AG04450 (cell line): ENCODE measurements around the gene COL5A3. TPM values are rescaled to one million over a fixed set of nuclear protein-coding genes. Genes with fewer than 3 reads are reported as not detected.

ENCODE experiments used
- CTCF ChIA-PET: fragments of 300-600, 350-600 bp; formaldehyde crosslinking; extraction: SDS; loops from one replicate; lab custom pipeline; 2022; ENCODE audit warnings: antibody characterized with exemption, inconsistent platforms; lab: Charles Lee
- POLR2A ChIA-PET: fragments of 350-600 bp; formaldehyde crosslinking; extraction: SDS; loops from one replicate; lab custom pipeline; 2021; ENCODE audit warnings: antibody characterized with exemption, inconsistent platforms; lab: Yijun Ruan, JAX
- DNase-seq: peaks from one replicate; pipeline ENCODE4 v3.0.0-alpha.2; 2011; ENCODE audit warnings: low read depth, low spot score
- H3K27ac ChIP-seq: one replicate; pipeline ENCODE4 v1.5.1; 2012; ENCODE audit warnings: low read depth, low read length, control low read depth
- H3K27me3 ChIP-seq: one replicate; pipeline ENCODE4 v1.6.0; 2012; ENCODE audit warnings: low read length; ENCODE audit not compliant: control insufficient read depth, insufficient read depth
- H3K4me3 ChIP-seq: 2 replicates; pipeline ENCODE4 v1.5.1; 2011; ENCODE audit warnings: mild to moderate bottlenecking, low read depth, low read length, control low read depth
- H3K9me3 ChIP-seq: 2 replicates; pipeline ENCODE4 v1.5.1; 2012; ENCODE audit warnings: low read length; ENCODE audit not compliant: control insufficient read depth, insufficient read depth
- polyA plus RNA-seq: library from polyadenylated mRNA; depleted of rRNA; stranded (reverse); fragments of >200 nt; gene quantifications from 2 replicates; pipeline ENCODE4 v1.2.3, GENCODE V29; 2011
- TF ChIP-seq, protein P1 (sequence below): IDR thresholded peaks from 2 replicates; pipeline ENCODE4 v1.5.1; 2011; ENCODE audit warnings: low read depth, low read length, control low read depth, inconsistent platforms

Gene COL5A3
- polyA plus RNA-seq, 1 experiment: 1.6 TPM

GRCh38 chr19:9937001-9937411 lies 73.3 kb downstream of the COL5A3 start:
- DNase-seq: no peak
- TF ChIP-seq, protein P1, sequence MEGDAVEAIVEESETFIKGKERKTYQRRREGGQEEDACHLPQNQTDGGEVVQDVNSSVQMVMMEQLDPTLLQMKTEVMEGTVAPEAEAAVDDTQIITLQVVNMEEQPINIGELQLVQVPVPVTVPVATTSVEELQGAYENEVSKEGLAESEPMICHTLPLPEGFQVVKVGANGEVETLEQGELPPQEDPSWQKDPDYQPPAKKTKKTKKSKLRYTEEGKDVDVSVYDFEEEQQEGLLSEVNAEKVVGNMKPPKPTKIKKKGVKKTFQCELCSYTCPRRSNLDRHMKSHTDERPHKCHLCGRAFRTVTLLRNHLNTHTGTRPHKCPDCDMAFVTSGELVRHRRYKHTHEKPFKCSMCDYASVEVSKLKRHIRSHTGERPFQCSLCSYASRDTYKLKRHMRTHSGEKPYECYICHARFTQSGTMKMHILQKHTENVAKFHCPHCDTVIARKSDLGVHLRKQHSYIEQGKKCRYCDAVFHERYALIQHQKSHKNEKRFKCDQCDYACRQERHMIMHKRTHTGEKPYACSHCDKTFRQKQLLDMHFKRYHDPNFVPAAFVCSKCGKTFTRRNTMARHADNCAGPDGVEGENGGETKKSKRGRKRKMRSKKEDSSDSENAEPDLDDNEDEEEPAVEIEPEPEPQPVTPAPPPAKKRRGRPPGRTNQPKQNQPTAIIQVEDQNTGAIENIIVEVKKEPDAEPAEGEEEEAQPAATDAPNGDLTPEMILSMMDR: no peak
- POLR2A ChIA-PET: interaction anchor here (0.5 kb wide), 1 partner anchor 8 kb away, joined by 3 read pairs; no protein-coding TSS in a partner anchor
- CTCF ChIA-PET: interaction anchor here (1.6 kb wide), 1 partner anchor 63 kb away, joined by 8 read pairs; no protein-coding TSS in a partner anchor
- Histone ChIP-seq H3K4me3 (no peak overlapping the region), H3K9me3 (peaks cover 4% of the 10 kb centered on the region), H3K27me3 (peaks cover 22% of the 10 kb centered on the region), H3K27ac (no peak overlapping the region)

DNA sequence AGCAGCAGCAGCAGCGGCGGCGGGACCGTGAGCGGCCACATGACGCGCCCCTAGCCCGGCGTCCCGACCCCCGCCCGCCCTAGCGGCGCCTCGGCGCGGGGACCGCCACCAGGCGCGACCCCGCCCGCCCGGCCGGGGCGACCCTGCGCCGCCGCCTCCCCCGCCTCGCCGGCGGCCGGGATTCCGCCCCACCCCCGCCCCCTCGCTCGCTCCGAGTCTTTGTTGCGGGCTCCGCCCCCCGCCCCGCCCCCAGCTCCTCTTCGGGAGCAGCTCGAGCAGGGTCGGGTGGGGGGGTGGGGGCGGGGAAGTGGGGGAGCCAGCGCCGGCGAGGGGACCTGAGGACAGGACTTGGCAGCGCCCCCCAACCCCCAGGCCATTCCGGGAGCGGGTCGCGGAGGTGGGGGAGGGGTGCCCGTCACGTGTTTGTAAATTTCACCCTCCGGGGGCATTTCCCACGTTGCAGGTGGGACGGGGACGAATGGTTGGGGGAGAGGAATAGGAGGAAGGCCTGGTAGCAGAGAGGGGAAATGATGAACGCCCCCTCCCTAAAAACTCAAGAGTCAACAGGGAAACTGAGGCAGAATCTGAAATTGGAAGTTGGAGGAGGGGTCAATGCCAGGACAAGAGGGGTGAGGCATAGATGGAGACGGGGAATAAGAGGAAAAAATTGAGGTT lies 73.8 kb downstream of the COL5A3 start, which contains the start of gene OLFM2:
TSS of gene OLFM2 (minus strand) at position 190 of the 675 bp plus-strand sequence. CDS start at position 41, 149 bp downstream.
- DNase-seq: no peak
- CTCF ChIA-PET: interaction anchor here (1.6 kb wide), 1 partner anchor 64 kb away, joined by 8 read pairs; no protein-coding TSS in a partner anchor
- Histone ChIP-seq H3K9me3 (no peaks in the 10 kb centered on the region; the same call in 1 of the 2 replicates), H3K27ac (no peak within 1 kb of the TSS), H3K4me3 (peak within 1 kb of the TSS; percentile 48), H3K27me3 (peaks cover 22% of the 10 kb centered on the region)
- TF ChIP-seq, protein P1: no peak
- POLR2A ChIA-PET: interaction anchor here (0.5 kb wide), 1 partner anchor 8 kb away, joined by 3 read pairs; no protein-coding TSS in a partner anchor

DNA sequence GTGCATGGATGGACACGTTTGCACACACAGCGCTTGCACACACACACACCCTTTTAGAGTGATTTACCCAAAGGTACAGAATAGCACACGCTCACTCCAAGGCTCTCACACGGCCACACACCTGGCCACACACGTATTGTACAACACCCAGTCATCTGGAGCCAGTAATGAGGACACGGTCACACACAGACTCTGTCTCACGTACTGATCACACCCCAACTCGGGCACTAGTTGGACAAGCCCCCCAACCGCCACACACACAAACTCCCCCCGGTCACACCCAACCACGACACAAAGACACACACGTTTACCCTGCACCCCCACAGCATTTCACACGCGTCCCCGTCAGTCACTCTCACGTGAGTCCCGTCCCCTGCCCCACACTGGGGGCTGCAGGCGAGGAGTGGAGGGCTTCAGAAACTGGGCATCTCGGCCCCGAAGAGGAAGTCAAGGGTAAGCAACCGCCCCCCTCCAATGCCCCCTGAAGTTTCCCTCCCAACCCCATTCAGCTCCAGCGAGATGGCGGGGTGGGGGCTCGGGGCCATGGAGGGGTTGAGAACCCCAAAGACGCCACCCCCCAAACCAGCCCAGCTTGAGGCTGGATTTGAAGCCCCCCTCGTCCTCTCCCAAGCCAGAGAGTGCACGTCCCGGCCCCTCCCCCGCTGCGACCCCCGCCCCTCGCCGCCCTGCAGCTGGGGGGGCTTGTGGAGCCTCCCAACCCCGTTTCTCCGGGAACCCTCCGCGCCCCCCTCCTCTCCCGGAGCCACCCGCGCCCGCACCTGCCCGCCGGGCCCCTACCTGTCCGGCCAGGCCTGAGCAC lies 74.6 kb downstream of the COL5A3 start:
- Histone ChIP-seq H3K4me3 (peak overlapping the region; percentile 48), H3K27me3 (peaks cover 22% of the 10 kb centered on the region), H3K27ac (no peak overlapping the region), H3K9me3 (no peaks in the 10 kb centered on the region; the same call in 1 of the 2 replicates)
- ChIA-PET CTCF (interaction anchor here (1.6 kb wide), 1 partner anchor 65 kb away, joined by 8 read pairs; no protein-coding TSS in a partner anchor), POLR2A (interaction anchor here (1.4 kb wide), 1 partner anchor 92 kb away, joined by 3 read pairs; no protein-coding TSS in a partner anchor)
- TF ChIP-seq, protein P1: no peak
- DNase-seq: no peak

- ChIA-PET CTCF (interaction anchor here (0.7 to 0.9 kb wide), 2 partner anchors 12 to 66 kb away, joined by 5 to 6 read pairs; no protein-coding TSS in a partner anchor), POLR2A (interaction anchor here (1.4 kb wide), 1 partner anchor 93 kb away, joined by 3 read pairs; no protein-coding TSS in a partner anchor)
- Histone ChIP-seq H3K4me3 (no peak overlapping the region), H3K27me3 (peaks cover 22% of the 10 kb centered on the region), H3K9me3 (no peaks in the 10 kb centered on the region; the same call in 1 of the 2 replicates), H3K27ac (no peak overlapping the region)
- TF ChIP-seq, protein P1: peak; percentile 89
- no peak for DNase-seq
Observed at GRCh38 chr19:9934132-9934950, 76.0 kb downstream of the COL5A3 start.
